DND-41 (cell line): Measurements from ENCODE around the gene MFAP4.

Source experiments
- ATAC-seq: fragments of 200-7000 bp; cut with Tn5 transposase; 3 replicates; pipeline ENCODE4 v1.9.1; 2021; ENCODE audit warnings: low read depth; ENCODE audit not compliant: insufficient read depth
- DNase-seq: peaks from one replicate; pipeline ENCODE4 v3.0.0-alpha.2; 2020
- H2AFZ ChIP-seq: 2 replicates; pipeline ENCODE4 v1.6.0; 2012; ENCODE audit warnings: low read depth, low read length
- H3K27ac ChIP-seq: 2 replicates; pipeline ENCODE4 v1.5.1; 2012; ENCODE audit warnings: low read length, inconsistent platforms
- H3K27me3 ChIP-seq: fragments of 200-600 bp; sonication (generic); 2 replicates; pipeline ENCODE4 v1.6.0; 2012; ENCODE audit warnings: low read length, mild to moderate bottlenecking, inconsistent platforms; ENCODE audit not compliant: insufficient read depth, poor library complexity
- H3K36me3 ChIP-seq: 2 replicates; pipeline ENCODE4 v1.5.1; 2012; ENCODE audit warnings: low read length, inconsistent platforms; ENCODE audit not compliant: insufficient read depth
- H3K4me1 ChIP-seq: 2 replicates; pipeline ENCODE4 v1.5.1; 2012; ENCODE audit warnings: mild to moderate bottlenecking, low read length; ENCODE audit not compliant: insufficient read depth
- H3K4me2 ChIP-seq: 2 replicates; pipeline ENCODE4 v1.6.0; 2012; ENCODE audit warnings: mild to moderate bottlenecking, moderate library complexity, low read length, inconsistent platforms; ENCODE audit not compliant: insufficient read depth
- H3K4me3 ChIP-seq, 2 experiments: fragments of 200-600 bp in 1 of 2; shearing (Covaris generic) in 1 of 2; 2 replicates each; pipeline ENCODE4 v1.5.1; 2012 to 2016; ENCODE audit warnings: inconsistent platforms in 2 of 2, low read length in 2 of 2, mild to moderate bottlenecking in 2 of 2, low read depth in 1 of 2, moderate library complexity in 1 of 2
- H3K79me2 ChIP-seq: 2 replicates; pipeline ENCODE4 v1.6.0; 2012; ENCODE audit warnings: low read length, inconsistent platforms; ENCODE audit not compliant: insufficient read depth
- H3K9ac ChIP-seq: 2 replicates; pipeline ENCODE4 v1.6.0; 2012; ENCODE audit warnings: low read depth, mild to moderate bottlenecking, inconsistent platforms, low read length, moderate library complexity
- H3K9me3 ChIP-seq: 2 replicates; pipeline ENCODE4 v1.5.1; 2012; ENCODE audit warnings: low read length, moderate library complexity, mild to moderate bottlenecking, inconsistent platforms; ENCODE audit not compliant: insufficient read depth, severe bottlenecking
- H4K20me1 ChIP-seq: 2 replicates; pipeline ENCODE4 v1.6.0; 2012; ENCODE audit warnings: low read length; ENCODE audit not compliant: insufficient read depth
- CTCF ChIP-seq: IDR thresholded peaks from 2 replicates; pipeline ENCODE4 v1.5.1; 2012; ENCODE audit warnings: borderline replicate concordance, low read length, moderate library complexity, mild to moderate bottlenecking; ENCODE audit not compliant: poor library complexity, severe bottlenecking; ENCODE audit errors: extremely low read depth
- EZH2 ChIP-seq: IDR thresholded peaks from 3 replicates; pipeline ENCODE4 v1.6.1; 2012; ENCODE audit warnings: borderline replicate concordance, low read depth, mild to moderate bottlenecking, moderate library complexity, low read length, inconsistent platforms; ENCODE audit not compliant: severe bottlenecking

The MFAP4 gene

DNA sequence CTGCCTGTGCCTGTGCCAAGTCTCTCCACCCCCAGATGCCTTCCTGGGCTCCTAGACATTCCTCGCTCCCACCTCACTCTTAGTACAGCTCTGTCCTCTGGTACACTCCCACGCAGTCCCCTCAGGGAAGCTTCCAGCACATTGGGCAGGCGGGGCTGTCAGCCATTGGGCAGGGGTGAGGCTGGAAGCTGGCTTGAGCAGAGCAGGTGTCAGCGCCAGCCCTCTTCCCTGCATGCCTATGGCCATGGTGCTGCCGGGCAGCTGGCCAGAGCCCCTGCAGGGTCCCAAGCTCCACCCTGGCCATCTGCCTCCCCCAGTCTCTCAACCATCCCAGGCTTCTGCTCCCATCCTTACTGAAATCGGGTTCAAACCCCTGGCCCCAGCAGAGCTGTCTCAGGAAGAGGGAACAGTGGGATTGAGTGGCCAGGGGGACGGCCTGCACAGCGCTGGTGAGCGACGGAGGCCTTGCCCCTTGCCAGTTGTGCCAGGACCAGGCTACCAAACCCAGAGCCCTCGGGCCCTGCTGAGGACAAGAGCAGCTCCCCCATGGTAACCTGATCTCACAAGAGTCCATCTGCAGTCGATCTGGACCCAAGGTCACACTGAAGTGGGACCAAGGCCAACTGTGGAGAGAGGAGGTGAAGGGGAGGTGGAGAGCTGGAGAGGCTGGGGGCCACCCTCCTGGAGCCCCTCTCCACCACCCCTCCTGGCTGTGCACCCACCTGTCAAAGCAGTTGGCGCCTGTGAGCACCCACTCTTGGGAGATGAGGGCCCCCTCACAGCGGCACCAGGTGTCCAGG lies 22.1 kb downstream of the MFAP4 start:
- Histone ChIP-seq H4K20me1 (0 out of 2 replicates have a peak, but pooled peaks cover 4% of the 10 kb centered on the region), H3K27ac (no peak overlapping the region), H3K4me3 (no peak overlapping the region), H2AFZ (no peak overlapping the region), H3K9me3 (no peaks in the 10 kb centered on the region), H3K4me1 (peaks cover 17% of the 10 kb centered on the region), H3K9ac (no peak overlapping the region), H3K27me3 (no peaks in the 10 kb centered on the region), H3K36me3 (no peaks in the 10 kb centered on the region), H3K79me2 (no peaks in the 10 kb centered on the region), H3K4me2 (no peak overlapping the region)
- DNase-seq: no peak
- TF ChIP-seq EZH2: no peak
- no peak for TF ChIP-seq CTCF
- ATAC-seq: no peak

DNA sequence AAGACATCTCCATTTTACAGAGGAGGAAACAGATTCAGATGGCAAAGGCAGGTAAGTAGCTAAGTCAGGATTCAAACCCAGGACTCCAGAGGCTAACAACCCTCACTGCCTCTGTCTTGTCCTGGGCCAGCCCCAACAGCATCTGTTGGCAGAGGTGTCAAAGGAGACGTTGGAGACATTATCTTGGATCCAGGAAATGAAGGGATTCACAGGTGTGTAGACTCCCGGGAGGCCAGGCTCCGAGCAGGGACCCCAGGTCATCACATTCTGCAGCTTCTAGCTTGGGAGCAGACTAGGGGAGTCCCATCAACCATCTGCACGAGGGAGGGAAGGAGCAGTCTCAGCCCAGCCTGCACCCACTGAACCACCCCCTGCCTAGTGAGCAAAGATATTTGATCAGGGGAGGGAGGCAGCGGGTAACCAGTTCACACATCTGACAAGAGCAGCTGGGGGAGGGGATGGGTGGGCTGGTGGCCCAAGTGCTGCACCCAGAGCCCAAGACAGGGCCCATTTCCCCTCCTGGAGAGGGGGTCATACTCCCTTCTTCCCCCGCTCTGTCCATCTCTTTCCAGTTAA lies 23.4 kb downstream of the MFAP4 start:
- no peaks in the 10 kb centered on the region for H3K9me3 ChIP-seq
- no peaks in the 10 kb centered on the region for H3K27me3 ChIP-seq
- H3K27ac ChIP-seq: no peak overlapping the region
- H3K36me3 ChIP-seq: no peaks in the 10 kb centered on the region
- no peak for DNase-seq
- no peaks in the 10 kb centered on the region for H3K79me2 ChIP-seq
- peaks cover 6% of the 10 kb centered on the region; the same call in 1 of the 2 replicates for H4K20me1 ChIP-seq
- H2AFZ ChIP-seq: no peak overlapping the region; the same call in 1 of the 2 replicates
- peaks cover 17% of the 10 kb centered on the region for H3K4me1 ChIP-seq
- no peak overlapping the region for H3K4me3 ChIP-seq
- no peak for TF ChIP-seq CTCF
- no peak for TF ChIP-seq EZH2
- no peak overlapping the region for H3K9ac ChIP-seq
- H3K4me2 ChIP-seq: peak overlapping the region; percentile 90
- ATAC-seq: no peak

- H3K27me3 ChIP-seq: no peaks in the 10 kb centered on the region
- H3K4me3 ChIP-seq: peak overlapping the region in 1 of 2 experiments; percentile 71; a peak in 2 of 4 replicates
- H3K4me2 ChIP-seq: peak overlapping the region; percentile 90
- peak overlapping the region; percentile 51; the same call in 1 of the 2 replicates for H2AFZ ChIP-seq
- ATAC-seq (no peak), DNase-seq (no peak)
- TF ChIP-seq CTCF: no peak
- no peak for TF ChIP-seq EZH2
- H3K9ac ChIP-seq: peak overlapping the region; percentile 47; the same call in 1 of the 2 replicates
- H3K4me1 ChIP-seq: peaks cover 17% of the 10 kb centered on the region
- no peaks in the 10 kb centered on the region for H3K9me3 ChIP-seq
- H4K20me1 ChIP-seq: peaks cover 9% of the 10 kb centered on the region; the same call in 1 of the 2 replicates
- H3K79me2 ChIP-seq: no peaks in the 10 kb centered on the region
- no peaks in the 10 kb centered on the region for H3K36me3 ChIP-seq
- H3K27ac ChIP-seq: no peak overlapping the region
Observed at GRCh38 chr17:19363114-19363438, 23.9 kb downstream of the MFAP4 start.
